Peyer's patch (tissue), 4 donors: ENCODE results near the gene L3MBTL1.

Source experiments
- CTCF ChIP-seq, 6 experiments: fragments of 450-650 bp in 4 of 6; fragments of 200-600 bp in 2 of 6; sonication (generic) in 1 of 6; IDR thresholded peaks; one replicate each; pipeline ENCODE4 v1.5.1; 2017 to 2019; ENCODE audit warnings: antibody characterized with exemption in 6 of 6, mild to moderate bottlenecking in 3 of 6, moderate library complexity in 1 of 6
- POLR2A ChIP-seq, 2 donors: fragments of 450-650 bp; IDR thresholded peaks; one replicate each; pipeline ENCODE4 v1.5.1; 2017; ENCODE audit warnings: antibody characterized with exemption in 2 of 2, mild to moderate bottlenecking in 2 of 2, moderate library complexity in 2 of 2

DNA sequence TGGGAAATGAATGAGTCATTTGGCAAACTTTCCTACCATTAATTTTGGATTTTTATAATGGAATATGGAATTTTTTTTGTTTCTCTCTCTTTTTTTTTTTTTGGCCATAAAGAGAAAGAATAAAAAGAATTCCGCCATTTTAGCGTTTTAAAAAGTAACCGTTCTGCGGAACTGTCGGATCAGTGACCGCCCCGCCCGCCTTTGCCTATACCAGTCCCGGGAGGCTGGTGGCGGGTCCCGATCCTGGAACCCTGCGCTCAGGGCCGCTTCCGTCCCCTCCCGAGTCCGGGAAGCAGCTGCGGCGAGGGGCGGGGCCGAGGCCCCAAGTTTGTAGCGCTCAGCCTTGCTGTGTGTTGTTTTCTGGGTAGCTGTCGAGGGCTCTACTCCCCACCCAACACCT lies 609 bp downstream of the L3MBTL1 start:
- TF ChIP-seq CTCF (IDR thresholded peaks at IDR 0.05) (no peak), POLR2A (IDR thresholded peaks at IDR 0.05) (no peak)
